GM13976 (cell line): Measurements from ENCODE around the gene LAMB3.

Source experiments
- DNase-seq: peaks from one replicate; pipeline ENCODE4 v3.0.0; 2012; ENCODE audit warnings: low spot score
- CTCF ChIP-seq: IDR thresholded peaks from 2 replicates; pipeline ENCODE4 v1.5.1; 2012; ENCODE audit warnings: borderline replicate concordance, mild to moderate bottlenecking; ENCODE audit not compliant: insufficient read depth; ENCODE audit errors: extremely low read depth, missing control alignments, control extremely low read depth
- in situ Hi-C: fragments of 300-500 bp; cut with MboI; formaldehyde crosslinking; loops from one replicate; pipeline ENCODE4 v1.12.0; 2022; ENCODE audit warnings: low sequenced_read_pairs, mixed read lengths, inconsistent platforms; ENCODE audit not compliant: unreplicated experiment

The LAMB3 gene

GRCh38 chr1:209674957-209675564 lies 22.8 kb upstream of the LAMB3 start, which contains the start of gene G0S2:
TSS of gene G0S2 (plus strand) at chr1:209675412. CDS start at chr1:209675685, 273 bp downstream.
- DNase-seq = no peak
- in situ Hi-C loops = no loop called here
- TF ChIP-seq CTCF = no peak

- in situ Hi-C loops = no loop called here
- DNase-seq = no peak
- TF ChIP-seq CTCF = no peak
Measured at GRCh38 chr1:209673631-209674417, 21.6 kb upstream of the LAMB3 start.

GRCh38 chr1:209672705-209673630 lies 20.7 kb upstream of the LAMB3 start:
- TF ChIP-seq CTCF = no peak
- DNase-seq = peak; percentile 76
- in situ Hi-C loops = no loop called here

- in situ Hi-C loops = no loop called here
- no peak for TF ChIP-seq CTCF
- no peak for DNase-seq
Measured at GRCh38 chr1:209670441-209671082, 18.3 kb upstream of the LAMB3 start.

- DNase-seq = no peak
- TF ChIP-seq CTCF = no peak
Measured at GRCh38 chr1:209667708-209668107, 15.5 kb upstream of the LAMB3 start.

GRCh38 chr1:209667103-209667502 lies 14.9 kb upstream of the LAMB3 start:
- no peak for TF ChIP-seq CTCF
- in situ Hi-C loops = no loop called here
- no peak for DNase-seq

More at GRCh38 chr1:209667708-209668107, 15.5 kb upstream of the LAMB3 start:
- in situ Hi-C loops = no loop called here
